SK-N-SH (cell line): ENCODE results near the gene ZEB1.

Experiments
- EZH2phosphoT487 ChIP-seq: fragments of 200-600 bp; sonication (generic); IDR thresholded peaks from 2 replicates; pipeline ENCODE4 v1.6.1; 2017; ENCODE audit warnings: low read depth, mixed run types, mild to moderate bottlenecking, antibody characterized with exemption, moderate library complexity, borderline replicate concordance
- FOXM1 ChIP-seq: IDR thresholded peaks from 2 replicates; pipeline ENCODE4 v1.4.0; 2012; ENCODE audit warnings: low read depth, mild to moderate bottlenecking
- POLR2AphosphoS5 ChIP-seq: IDR thresholded peaks from 2 replicates; pipeline ENCODE4 v1.6.1; 2012; ENCODE audit warnings: low read depth, low read length
- RCOR1 ChIP-seq: fragments of 150-350 bp; IDR thresholded peaks from 2 replicates; pipeline ENCODE4 v1.6.1; 2017; ENCODE audit warnings: antibody characterized with exemption, low read length
- TCF12 ChIP-seq: IDR thresholded peaks from 2 replicates; pipeline ENCODE4 v1.4.0; 2012
- TF ChIP-seq, protein P1 (sequence below): fragments of 200-600 bp; sonication (generic); IDR thresholded peaks from 2 replicates; pipeline ENCODE4 v1.6.1; 2017; ENCODE audit warnings: antibody characterized with exemption, mild to moderate bottlenecking, moderate library complexity
- TF ChIP-seq, protein P2 (sequence below): fragments of 150-350 bp; IDR thresholded peaks from 2 replicates; pipeline ENCODE4 v1.6.1; 2016; ENCODE audit warnings: mild to moderate bottlenecking, low read depth, low read length
- TF ChIP-seq, protein P3 (sequence below): IDR thresholded peaks from 2 replicates; pipeline ENCODE4 v1.4.0; 2012; ENCODE audit warnings: low read depth, borderline replicate concordance
- TF ChIP-seq, protein P4 (sequence below): IDR thresholded peaks from 2 replicates; pipeline ENCODE4; 2012

DNA sequence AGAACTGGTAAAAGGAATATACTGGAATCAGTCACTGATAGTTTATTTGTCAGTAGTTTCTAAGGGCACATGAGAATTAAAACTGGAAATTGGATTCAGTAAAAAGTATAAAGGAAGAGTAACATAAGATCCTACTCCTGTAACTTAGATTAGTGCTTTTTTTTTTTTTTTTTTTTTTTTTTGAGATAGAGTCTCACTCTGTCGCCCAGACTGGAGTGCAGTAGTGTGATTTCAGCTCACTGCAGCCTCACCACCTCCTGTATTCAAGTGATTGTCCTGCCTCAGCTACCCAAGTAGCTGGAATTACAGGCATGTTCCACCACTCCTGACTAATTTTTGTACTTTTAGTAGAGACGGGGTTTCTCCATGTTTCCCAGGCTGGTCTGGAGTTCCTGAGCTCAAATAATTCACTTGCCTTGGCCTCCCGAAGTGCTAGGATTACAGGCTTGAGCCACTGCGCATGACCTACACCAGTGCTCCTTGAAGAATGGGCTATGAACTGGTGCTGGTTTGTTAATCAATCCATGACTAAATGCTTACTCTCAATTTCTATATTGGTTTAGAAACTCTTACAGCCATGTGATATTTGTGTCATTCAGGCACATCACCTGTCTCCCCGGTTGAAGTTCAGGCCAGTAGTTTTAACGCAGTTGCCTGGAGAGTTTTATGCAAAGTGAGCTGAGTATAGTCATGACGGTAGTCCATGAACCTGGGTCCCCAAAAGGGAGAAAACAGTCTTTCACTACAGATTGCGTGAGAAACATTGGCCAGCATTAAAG, 65.0 kb downstream of the ZEB1 start:
- TF ChIP-seq, protein P1, sequence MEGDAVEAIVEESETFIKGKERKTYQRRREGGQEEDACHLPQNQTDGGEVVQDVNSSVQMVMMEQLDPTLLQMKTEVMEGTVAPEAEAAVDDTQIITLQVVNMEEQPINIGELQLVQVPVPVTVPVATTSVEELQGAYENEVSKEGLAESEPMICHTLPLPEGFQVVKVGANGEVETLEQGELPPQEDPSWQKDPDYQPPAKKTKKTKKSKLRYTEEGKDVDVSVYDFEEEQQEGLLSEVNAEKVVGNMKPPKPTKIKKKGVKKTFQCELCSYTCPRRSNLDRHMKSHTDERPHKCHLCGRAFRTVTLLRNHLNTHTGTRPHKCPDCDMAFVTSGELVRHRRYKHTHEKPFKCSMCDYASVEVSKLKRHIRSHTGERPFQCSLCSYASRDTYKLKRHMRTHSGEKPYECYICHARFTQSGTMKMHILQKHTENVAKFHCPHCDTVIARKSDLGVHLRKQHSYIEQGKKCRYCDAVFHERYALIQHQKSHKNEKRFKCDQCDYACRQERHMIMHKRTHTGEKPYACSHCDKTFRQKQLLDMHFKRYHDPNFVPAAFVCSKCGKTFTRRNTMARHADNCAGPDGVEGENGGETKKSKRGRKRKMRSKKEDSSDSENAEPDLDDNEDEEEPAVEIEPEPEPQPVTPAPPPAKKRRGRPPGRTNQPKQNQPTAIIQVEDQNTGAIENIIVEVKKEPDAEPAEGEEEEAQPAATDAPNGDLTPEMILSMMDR: no peak
- TF ChIP-seq, protein P2, sequence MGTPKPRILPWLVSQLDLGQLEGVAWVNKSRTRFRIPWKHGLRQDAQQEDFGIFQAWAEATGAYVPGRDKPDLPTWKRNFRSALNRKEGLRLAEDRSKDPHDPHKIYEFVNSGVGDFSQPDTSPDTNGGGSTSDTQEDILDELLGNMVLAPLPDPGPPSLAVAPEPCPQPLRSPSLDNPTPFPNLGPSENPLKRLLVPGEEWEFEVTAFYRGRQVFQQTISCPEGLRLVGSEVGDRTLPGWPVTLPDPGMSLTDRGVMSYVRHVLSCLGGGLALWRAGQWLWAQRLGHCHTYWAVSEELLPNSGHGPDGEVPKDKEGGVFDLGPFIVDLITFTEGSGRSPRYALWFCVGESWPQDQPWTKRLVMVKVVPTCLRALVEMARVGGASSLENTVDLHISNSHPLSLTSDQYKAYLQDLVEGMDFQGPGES: no peak
- TF ChIP-seq FOXM1: no peak
- no peak for TF ChIP-seq POLR2AphosphoS5
- TF ChIP-seq TCF12: no peak
- TF ChIP-seq EZH2phosphoT487: no peak
- no peak for TF ChIP-seq RCOR1
- TF ChIP-seq, protein P3, sequence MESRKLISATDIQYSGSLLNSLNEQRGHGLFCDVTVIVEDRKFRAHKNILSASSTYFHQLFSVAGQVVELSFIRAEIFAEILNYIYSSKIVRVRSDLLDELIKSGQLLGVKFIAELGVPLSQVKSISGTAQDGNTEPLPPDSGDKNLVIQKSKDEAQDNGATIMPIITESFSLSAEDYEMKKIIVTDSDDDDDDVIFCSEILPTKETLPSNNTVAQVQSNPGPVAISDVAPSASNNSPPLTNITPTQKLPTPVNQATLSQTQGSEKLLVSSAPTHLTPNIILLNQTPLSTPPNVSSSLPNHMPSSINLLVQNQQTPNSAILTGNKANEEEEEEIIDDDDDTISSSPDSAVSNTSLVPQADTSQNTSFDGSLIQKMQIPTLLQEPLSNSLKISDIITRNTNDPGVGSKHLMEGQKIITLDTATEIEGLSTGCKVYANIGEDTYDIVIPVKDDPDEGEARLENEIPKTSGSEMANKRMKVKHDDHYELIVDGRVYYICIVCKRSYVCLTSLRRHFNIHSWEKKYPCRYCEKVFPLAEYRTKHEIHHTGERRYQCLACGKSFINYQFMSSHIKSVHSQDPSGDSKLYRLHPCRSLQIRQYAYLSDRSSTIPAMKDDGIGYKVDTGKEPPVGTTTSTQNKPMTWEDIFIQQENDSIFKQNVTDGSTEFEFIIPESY: no peak
- TF ChIP-seq, protein P4, sequence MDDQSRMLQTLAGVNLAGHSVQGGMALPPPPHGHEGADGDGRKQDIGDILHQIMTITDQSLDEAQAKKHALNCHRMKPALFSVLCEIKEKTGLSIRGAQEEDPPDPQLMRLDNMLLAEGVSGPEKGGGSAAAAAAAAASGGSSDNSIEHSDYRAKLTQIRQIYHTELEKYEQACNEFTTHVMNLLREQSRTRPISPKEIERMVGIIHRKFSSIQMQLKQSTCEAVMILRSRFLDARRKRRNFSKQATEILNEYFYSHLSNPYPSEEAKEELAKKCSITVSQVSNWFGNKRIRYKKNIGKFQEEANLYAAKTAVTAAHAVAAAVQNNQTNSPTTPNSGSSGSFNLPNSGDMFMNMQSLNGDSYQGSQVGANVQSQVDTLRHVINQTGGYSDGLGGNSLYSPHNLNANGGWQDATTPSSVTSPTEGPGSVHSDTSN: no peak
